GM12878 (cell line): ENCODE data around the gene CLDN9. TPM values are rescaled to one million over a fixed set of nuclear protein-coding genes. Genes with fewer than 3 reads are reported as not detected.

ENCODE experiments used
- HCFC1 ChIP-seq: fragments of 150-350 bp; IDR thresholded peaks from 2 replicates; pipeline ENCODE4 v1.6.1; 2014; ENCODE audit warnings: low read length
- HDAC6 ChIP-seq: fragments of 200-600 bp; sonication (generic); IDR thresholded peaks from one replicate; pipeline ENCODE4 v1.8.0; 2017; ENCODE audit warnings: antibody characterized with exemption; ENCODE audit not compliant: unreplicated experiment
- IKZF1 ChIP-seq: fragments of 450-650 bp; conservative IDR thresholded peaks from 2 replicates; pipeline ENCODE4 v1.6.1; 2017; ENCODE audit warnings: antibody characterized with exemption, mild to moderate bottlenecking
- LARP7 ChIP-seq: fragments of 450-650 bp; IDR thresholded peaks from 2 replicates; pipeline ENCODE4 v1.6.1; 2017; ENCODE audit warnings: mild to moderate bottlenecking
- MAX ChIP-seq: IDR thresholded peaks from 2 replicates; pipeline ENCODE4 v1.6.1; 2012; ENCODE audit warnings: low read depth, low read length, improper control_type of control experiment
- MTA3 ChIP-seq: IDR thresholded peaks from 2 replicates; pipeline ENCODE4 v1.6.1; 2012; ENCODE audit warnings: low read length, inconsistent platforms, borderline replicate concordance
- MYC ChIP-seq: IDR thresholded peaks from 2 replicates; pipeline ENCODE4 v1.6.1; 2011; ENCODE audit warnings: mild to moderate bottlenecking, low read length, moderate library complexity, inconsistent platforms; ENCODE audit not compliant: insufficient read depth, insufficient replicate concordance, insufficient read length, severe bottlenecking
- NFIC ChIP-seq: IDR thresholded peaks from 2 replicates; pipeline ENCODE4 v1.6.1; 2012; ENCODE audit warnings: low read depth, mild to moderate bottlenecking, inconsistent platforms, low read length, moderate library complexity
- PAX5 ChIP-seq: IDR thresholded peaks from 2 replicates; pipeline ENCODE4 v1.6.1; 2011; ENCODE audit warnings: low read depth, low read length, borderline replicate concordance
- PAX8 ChIP-seq: fragments of 450-650 bp; IDR thresholded peaks from 2 replicates; pipeline ENCODE4 v1.6.1; 2017; ENCODE audit warnings: mild to moderate bottlenecking, moderate library complexity
- RUNX3 ChIP-seq: IDR thresholded peaks from 2 replicates; pipeline ENCODE4 v1.6.1; 2012; ENCODE audit warnings: low read length, inconsistent platforms
- SIX5 ChIP-seq: IDR thresholded peaks from 2 replicates; pipeline ENCODE4 v1.6.1; 2011; ENCODE audit warnings: mild to moderate bottlenecking, low read depth, low read length, moderate library complexity; ENCODE audit not compliant: severe bottlenecking
- TAF1 ChIP-seq: IDR thresholded peaks from 2 replicates; pipeline ENCODE4 v1.6.1; 2011; ENCODE audit warnings: mild to moderate bottlenecking, low read depth, low read length, borderline replicate concordance
- TCF7 ChIP-seq: IDR thresholded peaks from 2 replicates; pipeline ENCODE4 v1.6.1; 2014; ENCODE audit warnings: antibody characterized with exemption, borderline replicate concordance
- YBX1 ChIP-seq: fragments of 450-650 bp; IDR thresholded peaks from 2 replicates; pipeline ENCODE4 v1.6.1; 2016; ENCODE audit warnings: antibody characterized with exemption
- ZNF274 ChIP-seq: IDR thresholded peaks from one replicate; pipeline ENCODE4 v1.8.0; 2011; ENCODE audit not compliant: insufficient read length, insufficient read depth
- ZZZ3 ChIP-seq: IDR thresholded peaks from 2 replicates; pipeline ENCODE4 v1.6.1; 2011; ENCODE audit warnings: low read depth; ENCODE audit not compliant: control insufficient read depth, insufficient read length
- polyA plus RNA-seq, 11 experiments: library from polyadenylated mRNA; depleted of rRNA in 4 of 11; unstranded in 6 of 11; stranded (reverse) in 5 of 11; fragments of >200 nt; fragmentation: Nextera tagmentation in 4 of 11; fragmentation: Illumina TruSeq in 1 of 11; extraction: Ambion mirVana in 4 of 11; extraction: Trizol in 1 of 11; gene quantifications; 1 replicate in 1 of 11; 2 replicates in 10 of 11; pipeline versions ENCODE4 v1.2.1 to v1.2.3, GENCODE V29; 2011 to 2016; ENCODE audit warnings: inconsistent platforms in 2 of 11, missing spikeins in 2 of 11, low read depth in 1 of 11
- total RNA-seq, 4 experiments: library from RNA; depleted of rRNA in 3 of 4; stranded (reverse); fragments of >200 nt in 3 of 4; fragmentation: Illumina TruSeq in 1 of 4; extraction: Trizol in 1 of 4; gene quantifications; 2 replicates each; pipeline versions ENCODE4 v1.2.1 to v1.2.3, GENCODE V29; 2013 to 2021
- TF ChIP-seq, protein P1 (sequence below): fragments of 450-650 bp; IDR thresholded peaks from 2 replicates; pipeline ENCODE4 v1.6.1; 2016; ENCODE audit warnings: mild to moderate bottlenecking, moderate library complexity, borderline replicate concordance
- TF ChIP-seq, protein P2 (sequence below): fragments of 450-650 bp; IDR thresholded peaks from 2 replicates; pipeline ENCODE4 v1.6.1; 2017; ENCODE audit warnings: low read depth, mild to moderate bottlenecking, moderate library complexity
- TF ChIP-seq, protein P3 (sequence below), 3 experiments: IDR thresholded peaks in 2 of 3; conservative IDR thresholded peaks in 1 of 3; 2 replicates each; pipeline ENCODE4 v1.5.1; 2011; ENCODE audit warnings: low read depth in 3 of 3, low read length in 3 of 3, mild to moderate bottlenecking in 3 of 3, control low read depth in 2 of 3, moderate library complexity in 2 of 3, inconsistent platforms in 1 of 3, mixed read lengths in 1 of 3; ENCODE audit not compliant: control insufficient read depth in 2 of 3, insufficient read depth in 1 of 3; ENCODE audit errors: extremely low read depth in 1 of 3
- TF ChIP-seq, protein P4 (sequence below): fragments of 450-650 bp; IDR thresholded peaks from 2 replicates; pipeline ENCODE4 v1.6.1; 2016; ENCODE audit warnings: mild to moderate bottlenecking

CLDN9 gene
- total and polyA plus RNA-seq, 10 of the 15 experiments (the other 5 are each of a cell fraction or from before 2014, with no cell fraction given), result not detected

GRCh38 chr16:3059041-3059722 is 46.5 kb downstream of the CLDN9 start (continued):
- TF ChIP-seq IKZF1 (peak; percentile 78), RUNX3 (no peak), TAF1 (no peak), YBX1 (no peak), PAX8 (no peak), MYC (no peak), MAX (peak; percentile 44; the same call in 1 of the 2 replicates), ZNF274 (no peak), TCF7 (no peak), ZZZ3 (no peak), HDAC6 (no peak), LARP7 (peak; percentile 91), HCFC1 (no peak), PAX5 (no peak), NFIC (no peak), SIX5 (no peak), MTA3 (no peak)
- TF ChIP-seq, protein P1, sequence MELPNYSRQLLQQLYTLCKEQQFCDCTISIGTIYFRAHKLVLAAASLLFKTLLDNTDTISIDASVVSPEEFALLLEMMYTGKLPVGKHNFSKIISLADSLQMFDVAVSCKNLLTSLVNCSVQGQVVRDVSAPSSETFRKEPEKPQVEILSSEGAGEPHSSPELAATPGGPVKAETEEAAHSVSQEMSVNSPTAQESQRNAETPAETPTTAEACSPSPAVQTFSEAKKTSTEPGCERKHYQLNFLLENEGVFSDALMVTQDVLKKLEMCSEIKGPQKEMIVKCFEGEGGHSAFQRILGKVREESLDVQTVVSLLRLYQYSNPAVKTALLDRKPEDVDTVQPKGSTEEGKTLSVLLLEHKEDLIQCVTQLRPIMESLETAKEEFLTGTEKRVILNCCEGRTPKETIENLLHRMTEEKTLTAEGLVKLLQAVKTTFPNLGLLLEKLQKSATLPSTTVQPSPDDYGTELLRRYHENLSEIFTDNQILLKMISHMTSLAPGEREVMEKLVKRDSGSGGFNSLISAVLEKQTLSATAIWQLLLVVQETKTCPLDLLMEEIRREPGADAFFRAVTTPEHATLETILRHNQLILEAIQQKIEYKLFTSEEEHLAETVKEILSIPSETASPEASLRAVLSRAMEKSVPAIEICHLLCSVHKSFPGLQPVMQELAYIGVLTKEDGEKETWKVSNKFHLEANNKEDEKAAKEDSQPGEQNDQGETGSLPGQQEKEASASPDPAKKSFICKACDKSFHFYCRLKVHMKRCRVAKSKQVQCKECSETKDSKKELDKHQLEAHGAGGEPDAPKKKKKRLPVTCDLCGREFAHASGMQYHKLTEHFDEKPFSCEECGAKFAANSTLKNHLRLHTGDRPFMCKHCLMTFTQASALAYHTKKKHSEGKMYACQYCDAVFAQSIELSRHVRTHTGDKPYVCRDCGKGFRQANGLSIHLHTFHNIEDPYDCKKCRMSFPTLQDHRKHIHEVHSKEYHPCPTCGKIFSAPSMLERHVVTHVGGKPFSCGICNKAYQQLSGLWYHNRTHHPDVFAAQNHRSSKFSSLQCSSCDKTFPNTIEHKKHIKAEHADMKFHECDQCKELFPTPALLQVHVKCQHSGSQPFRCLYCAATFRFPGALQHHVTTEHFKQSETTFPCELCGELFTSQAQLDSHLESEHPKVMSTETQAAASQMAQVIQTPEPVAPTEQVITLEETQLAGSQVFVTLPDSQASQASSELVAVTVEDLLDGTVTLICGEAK, result no peak
- TF ChIP-seq, protein P2, sequence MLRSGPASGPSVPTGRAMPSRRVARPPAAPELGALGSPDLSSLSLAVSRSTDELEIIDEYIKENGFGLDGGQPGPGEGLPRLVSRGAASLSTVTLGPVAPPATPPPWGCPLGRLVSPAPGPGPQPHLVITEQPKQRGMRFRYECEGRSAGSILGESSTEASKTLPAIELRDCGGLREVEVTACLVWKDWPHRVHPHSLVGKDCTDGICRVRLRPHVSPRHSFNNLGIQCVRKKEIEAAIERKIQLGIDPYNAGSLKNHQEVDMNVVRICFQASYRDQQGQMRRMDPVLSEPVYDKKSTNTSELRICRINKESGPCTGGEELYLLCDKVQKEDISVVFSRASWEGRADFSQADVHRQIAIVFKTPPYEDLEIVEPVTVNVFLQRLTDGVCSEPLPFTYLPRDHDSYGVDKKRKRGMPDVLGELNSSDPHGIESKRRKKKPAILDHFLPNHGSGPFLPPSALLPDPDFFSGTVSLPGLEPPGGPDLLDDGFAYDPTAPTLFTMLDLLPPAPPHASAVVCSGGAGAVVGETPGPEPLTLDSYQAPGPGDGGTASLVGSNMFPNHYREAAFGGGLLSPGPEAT, result no peak
- TF ChIP-seq, protein P3, sequence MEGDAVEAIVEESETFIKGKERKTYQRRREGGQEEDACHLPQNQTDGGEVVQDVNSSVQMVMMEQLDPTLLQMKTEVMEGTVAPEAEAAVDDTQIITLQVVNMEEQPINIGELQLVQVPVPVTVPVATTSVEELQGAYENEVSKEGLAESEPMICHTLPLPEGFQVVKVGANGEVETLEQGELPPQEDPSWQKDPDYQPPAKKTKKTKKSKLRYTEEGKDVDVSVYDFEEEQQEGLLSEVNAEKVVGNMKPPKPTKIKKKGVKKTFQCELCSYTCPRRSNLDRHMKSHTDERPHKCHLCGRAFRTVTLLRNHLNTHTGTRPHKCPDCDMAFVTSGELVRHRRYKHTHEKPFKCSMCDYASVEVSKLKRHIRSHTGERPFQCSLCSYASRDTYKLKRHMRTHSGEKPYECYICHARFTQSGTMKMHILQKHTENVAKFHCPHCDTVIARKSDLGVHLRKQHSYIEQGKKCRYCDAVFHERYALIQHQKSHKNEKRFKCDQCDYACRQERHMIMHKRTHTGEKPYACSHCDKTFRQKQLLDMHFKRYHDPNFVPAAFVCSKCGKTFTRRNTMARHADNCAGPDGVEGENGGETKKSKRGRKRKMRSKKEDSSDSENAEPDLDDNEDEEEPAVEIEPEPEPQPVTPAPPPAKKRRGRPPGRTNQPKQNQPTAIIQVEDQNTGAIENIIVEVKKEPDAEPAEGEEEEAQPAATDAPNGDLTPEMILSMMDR (IDR thresholded peaks at IDR 0.05 in 2 of 3, conservative IDR thresholded peaks at IDR 0.05 in 1 of 3; ENCODE audit: control insufficient read depth in 2 of 3, extremely low read depth in 1 of 3, insufficient read depth in 1 of 3, low read depth in 3 of 3, low read length in 3 of 3), result peak; percentile 71 to 94 (median 85)
- TF ChIP-seq, protein P4, sequence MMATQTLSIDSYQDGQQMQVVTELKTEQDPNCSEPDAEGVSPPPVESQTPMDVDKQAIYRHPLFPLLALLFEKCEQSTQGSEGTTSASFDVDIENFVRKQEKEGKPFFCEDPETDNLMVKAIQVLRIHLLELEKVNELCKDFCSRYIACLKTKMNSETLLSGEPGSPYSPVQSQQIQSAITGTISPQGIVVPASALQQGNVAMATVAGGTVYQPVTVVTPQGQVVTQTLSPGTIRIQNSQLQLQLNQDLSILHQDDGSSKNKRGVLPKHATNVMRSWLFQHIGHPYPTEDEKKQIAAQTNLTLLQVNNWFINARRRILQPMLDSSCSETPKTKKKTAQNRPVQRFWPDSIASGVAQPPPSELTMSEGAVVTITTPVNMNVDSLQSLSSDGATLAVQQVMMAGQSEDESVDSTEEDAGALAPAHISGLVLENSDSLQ, result no peak
